Mammary epithelial cell (primary cell): Measurements from ENCODE around the gene MACO1.

Experiments
- CTCF ChIP-seq, 2 donors: IDR thresholded peaks in 1 of 2; conservative IDR thresholded peaks in 1 of 2; 2 replicates each; pipeline ENCODE4 v1.5.1; 2011 to 2012; ENCODE audit warnings: inconsistent platforms in 2 of 2, low read length in 2 of 2, mild to moderate bottlenecking in 2 of 2, control low read depth in 1 of 2, low read depth in 1 of 2; ENCODE audit not compliant: insufficient read depth in 1 of 2; ENCODE audit errors: extremely low read depth in 1 of 2
- EZH2 ChIP-seq: IDR thresholded peaks from 2 replicates; pipeline ENCODE4 v1.6.1; 2012; ENCODE audit warnings: low read length, inconsistent platforms, borderline replicate concordance

- TF ChIP-seq CTCF (conservative IDR thresholded peaks at IDR 0.05 in 1 of 2, IDR thresholded peaks at IDR 0.05 in 1 of 2; ENCODE audit: extremely low read depth in 1 of 2, insufficient read depth in 1 of 2, low read depth in 1 of 2, low read length in 2 of 2): no peak
- no peak for TF ChIP-seq EZH2
Measured at GRCh38 chr1:25533775-25534409, 103.2 kb downstream of the MACO1 start.
